Retinal pigment epithelial cell (primary cell): ENCODE measurements around the gene ABCA13.

Experiments
- DNase-seq: peaks from one replicate; pipeline ENCODE4 v3.0.0-alpha.2; 2010; ENCODE audit warnings: low read depth
- H3K4me3 ChIP-seq: 2 replicates; pipeline ENCODE4 v1.5.1; 2011; ENCODE audit warnings: mild to moderate bottlenecking, low read length, control low read depth, moderate library complexity
- TF ChIP-seq, protein P1 (sequence below): conservative IDR thresholded peaks from 2 replicates; pipeline ENCODE4 v1.5.1; 2011; ENCODE audit warnings: low read depth, low read length, control low read depth, inconsistent platforms

ABCA13 gene

DNA sequence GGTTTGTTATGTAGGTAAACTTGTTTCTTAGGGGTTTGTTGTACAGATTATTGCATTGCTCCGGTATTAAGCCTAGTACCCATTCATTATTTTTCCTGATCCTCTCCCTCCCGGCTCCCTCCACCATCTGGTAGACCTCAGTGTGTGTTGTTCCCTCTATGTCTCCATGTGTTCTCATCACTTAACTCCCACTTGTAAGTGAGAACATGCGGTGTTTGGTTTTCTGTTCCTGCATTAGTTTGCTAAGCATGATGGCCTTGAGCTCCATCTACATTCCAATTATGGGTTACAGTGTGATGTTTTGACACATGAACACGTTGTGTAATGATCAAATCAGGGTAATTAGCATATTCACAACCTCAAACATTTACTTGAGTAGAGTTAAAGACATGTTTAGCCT lies 237.5 kb downstream of the ABCA13 start:
- TF ChIP-seq, protein P1, sequence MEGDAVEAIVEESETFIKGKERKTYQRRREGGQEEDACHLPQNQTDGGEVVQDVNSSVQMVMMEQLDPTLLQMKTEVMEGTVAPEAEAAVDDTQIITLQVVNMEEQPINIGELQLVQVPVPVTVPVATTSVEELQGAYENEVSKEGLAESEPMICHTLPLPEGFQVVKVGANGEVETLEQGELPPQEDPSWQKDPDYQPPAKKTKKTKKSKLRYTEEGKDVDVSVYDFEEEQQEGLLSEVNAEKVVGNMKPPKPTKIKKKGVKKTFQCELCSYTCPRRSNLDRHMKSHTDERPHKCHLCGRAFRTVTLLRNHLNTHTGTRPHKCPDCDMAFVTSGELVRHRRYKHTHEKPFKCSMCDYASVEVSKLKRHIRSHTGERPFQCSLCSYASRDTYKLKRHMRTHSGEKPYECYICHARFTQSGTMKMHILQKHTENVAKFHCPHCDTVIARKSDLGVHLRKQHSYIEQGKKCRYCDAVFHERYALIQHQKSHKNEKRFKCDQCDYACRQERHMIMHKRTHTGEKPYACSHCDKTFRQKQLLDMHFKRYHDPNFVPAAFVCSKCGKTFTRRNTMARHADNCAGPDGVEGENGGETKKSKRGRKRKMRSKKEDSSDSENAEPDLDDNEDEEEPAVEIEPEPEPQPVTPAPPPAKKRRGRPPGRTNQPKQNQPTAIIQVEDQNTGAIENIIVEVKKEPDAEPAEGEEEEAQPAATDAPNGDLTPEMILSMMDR: no peak
- no peak for DNase-seq
- H3K4me3 ChIP-seq: no peak overlapping the region

- TF ChIP-seq, protein P1: no peak
- DNase-seq: no peak
- no peak overlapping the region for H3K4me3 ChIP-seq
Measured at GRCh38 chr7:48411619-48412018, 240.4 kb downstream of the ABCA13 start.

DNA sequence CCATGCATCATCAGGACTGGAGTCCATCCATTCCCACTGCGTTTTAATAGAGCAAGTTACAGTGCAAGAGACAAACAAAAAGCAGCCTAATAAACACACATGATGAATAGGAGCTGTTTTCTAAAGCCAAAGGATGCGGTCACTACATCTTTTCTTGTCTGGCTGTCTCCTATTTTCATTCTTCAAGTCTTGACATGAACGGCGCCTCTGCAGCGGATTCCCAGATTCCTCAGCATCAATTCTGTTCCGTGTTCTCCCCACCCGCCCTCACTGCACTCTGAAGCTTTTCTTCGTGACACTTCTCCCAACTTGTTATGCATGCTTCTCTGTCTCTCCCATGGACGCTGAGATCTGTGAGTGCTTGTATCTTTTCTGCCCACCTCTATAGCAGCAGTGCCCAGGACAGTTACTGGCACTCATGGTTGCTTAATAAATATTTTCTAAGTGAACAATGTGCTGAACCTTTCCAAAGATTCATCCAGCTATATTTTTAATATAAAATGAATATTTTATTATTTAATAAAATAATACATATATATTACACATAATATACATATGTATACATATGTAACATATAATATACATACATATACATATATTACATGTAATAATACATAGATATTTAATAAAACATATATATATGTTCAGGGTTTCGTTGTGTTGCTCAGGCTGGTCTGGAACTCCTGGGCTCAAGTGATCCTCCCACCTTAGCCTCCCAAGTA lies 242.9 kb downstream of the ABCA13 start:
- no peak for DNase-seq
- TF ChIP-seq, protein P1: no peak
- H3K4me3 ChIP-seq: no peak overlapping the region

- DNase-seq: no peak
- TF ChIP-seq, protein P1: no peak
- no peak overlapping the region for H3K4me3 ChIP-seq
Measured at GRCh38 chr7:48416327-48416908, 245.2 kb downstream of the ABCA13 start.

DNA sequence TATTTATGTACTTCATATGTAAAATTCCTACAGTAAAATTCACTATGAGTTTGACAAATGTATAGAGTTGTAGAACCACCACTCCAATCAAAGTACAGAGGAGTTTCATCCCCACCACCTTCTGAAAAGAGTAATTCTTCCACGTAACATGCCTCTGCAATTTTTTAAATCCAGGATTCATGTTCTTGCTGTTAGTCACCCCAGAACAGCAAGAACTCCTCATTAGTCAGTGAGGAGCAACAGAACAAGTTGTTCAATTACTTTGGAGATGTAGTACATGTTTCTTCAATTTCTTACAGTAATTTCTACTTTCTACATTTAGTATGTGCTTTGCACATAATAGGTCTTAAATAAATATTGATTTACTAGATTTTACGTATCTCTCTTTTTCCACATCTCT lies 248.1 kb downstream of the ABCA13 start:
- TF ChIP-seq, protein P1: no peak

DNA sequence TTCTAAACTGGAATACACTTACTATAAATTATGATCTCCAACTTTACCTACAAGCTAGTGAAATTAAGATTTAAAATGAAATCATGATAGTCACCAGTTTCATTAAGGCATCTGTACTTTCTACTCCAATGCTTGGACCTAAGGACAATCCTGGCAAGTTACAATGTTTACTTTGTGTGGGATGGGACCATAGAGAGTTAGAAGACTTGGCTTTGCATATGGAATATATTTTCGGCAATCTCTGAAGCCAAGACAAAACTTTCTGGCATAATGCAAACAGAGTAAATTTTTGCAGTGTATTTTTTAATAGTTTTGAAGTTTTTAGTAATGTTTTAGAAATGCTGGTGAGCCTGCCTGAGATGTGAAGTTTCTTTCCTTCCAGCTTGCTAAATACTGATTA lies 248.9 kb downstream of the ABCA13 start:
- H3K4me3 ChIP-seq: no peak overlapping the region
- no peak for DNase-seq
- TF ChIP-seq, protein P1: no peak

More for the DNA sequence above, 248.1 kb downstream of the ABCA13 start:
- H3K4me3 ChIP-seq: no peak overlapping the region
- no peak for DNase-seq

- no peak for DNase-seq
- no peak overlapping the region for H3K4me3 ChIP-seq
- TF ChIP-seq, protein P1: no peak
Measured at GRCh38 chr7:48421357-48421756, 250.1 kb downstream of the ABCA13 start.
